ENCODE data around the gene TUBB.
"Not testable (repeated sequence)": the region's sequence is repeated elsewhere in the genome, so short reads cannot be mapped to it uniquely, and the experiment has no call there.

TUBB gene

GRCh38 chr6:30717845-30718720 lies 2.1 kb upstream of the TUBB start:
- DNase-seq (ENCODE audit: low read depth): not testable (repeated sequence)

- no peak for DNase-seq (ENCODE audit: low read depth)
Measured at GRCh38 chr6:30719356-30719755, 796 bp upstream of the TUBB start.

- peak; percentile 38 for DNase-seq (ENCODE audit: low read depth)
Measured at GRCh38 chr6:30720738-30721197, 616 bp downstream of the TUBB start.

GRCh38 chr6:30721198-30722024 lies 1.3 kb downstream of the TUBB start:
- peak; percentile 96 for DNase-seq (ENCODE audit: low read depth)

- DNase-seq (ENCODE audit: low read depth): not testable (repeated sequence)
Measured at GRCh38 chr6:30722025-30722279, 1.8 kb downstream of the TUBB start.

GRCh38 chr6:30722280-30723112 lies 2.3 kb downstream of the TUBB start:
- DNase-seq (ENCODE audit: low read depth): peak; percentile 75

- DNase-seq (ENCODE audit: low read depth): not testable (repeated sequence)
Measured at GRCh38 chr6:30723159-30723842, 3.1 kb downstream of the TUBB start.

- DNase-seq (ENCODE audit: low read depth): not testable (repeated sequence)
Measured at GRCh38 chr6:30723843-30724741, 3.9 kb downstream of the TUBB start.

- DNase-seq (ENCODE audit: low read depth): no peak
Measured at GRCh38 chr6:30724906-30725667, 4.9 kb downstream of the TUBB start.

GRCh38 chr6:30725713-30726505 lies 5.8 kb downstream of the TUBB start:
- DNase-seq (ENCODE audit: low read depth): no peak

GRCh38 chr6:30726506-30727413 lies 6.6 kb downstream of the TUBB start:
- DNase-seq (ENCODE audit: low read depth): no peak

GRCh38 chr6:30727920-30728553 lies 7.9 kb downstream of the TUBB start:
- no peak for DNase-seq (ENCODE audit: low read depth)

- peak; percentile 81 for DNase-seq (ENCODE audit: low read depth)
Measured at GRCh38 chr6:30730601-30731435, 10.7 kb downstream of the TUBB start.

- no peak for DNase-seq (ENCODE audit: low read depth)
Measured at GRCh38 chr6:30732237-30732943, 12.2 kb downstream of the TUBB start.

GRCh38 chr6:30735668-30736314 lies 15.6 kb downstream of the TUBB start:
- DNase-seq (ENCODE audit: low read depth): no peak
